ENCODE measurements around the gene PACRG.

- TF ChIP-seq CTCF (IDR thresholded peaks at IDR 0.05) (no peak), EP300 (IDR thresholded peaks at IDR 0.05) (no peak), POLR2A (IDR thresholded peaks at IDR 0.05) (no peak)
Observed at GRCh38 chr6:163352966-163353365, 625.2 kb downstream of the PACRG start.

Data from ovary (tissue), 3 donors.